Suppressor macrophage treated with lipopolysaccharide for 1 hour (primary cell): Measurements from ENCODE around the gene IL1RAPL1.

Experiments used
- DNase-seq, 3 donors: peaks; one replicate each; pipeline ENCODE4 v3.0.0-alpha.2; 2020 to 2022

IL1RAPL1 gene

DNA sequence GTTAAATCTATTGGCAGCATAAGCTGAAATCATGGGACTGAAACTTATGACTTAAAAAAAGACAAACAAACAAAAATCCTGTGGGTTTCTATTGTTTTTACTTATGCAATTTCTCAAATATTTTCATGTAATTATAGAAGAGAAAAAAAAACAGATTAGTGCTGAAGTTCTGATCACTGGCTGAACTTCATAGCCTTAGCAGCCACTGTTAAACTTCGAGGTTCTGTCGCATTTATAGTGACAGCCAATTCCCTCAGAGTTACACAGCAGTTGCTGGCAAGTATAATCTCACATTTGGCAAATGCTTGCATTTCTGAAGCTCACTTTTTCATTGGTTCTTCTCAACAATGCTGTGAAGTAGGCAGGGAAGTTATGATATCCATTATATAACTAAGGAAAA, 879.2 kb downstream of the IL1RAPL1 start:
- no peak for DNase-seq

DNA sequence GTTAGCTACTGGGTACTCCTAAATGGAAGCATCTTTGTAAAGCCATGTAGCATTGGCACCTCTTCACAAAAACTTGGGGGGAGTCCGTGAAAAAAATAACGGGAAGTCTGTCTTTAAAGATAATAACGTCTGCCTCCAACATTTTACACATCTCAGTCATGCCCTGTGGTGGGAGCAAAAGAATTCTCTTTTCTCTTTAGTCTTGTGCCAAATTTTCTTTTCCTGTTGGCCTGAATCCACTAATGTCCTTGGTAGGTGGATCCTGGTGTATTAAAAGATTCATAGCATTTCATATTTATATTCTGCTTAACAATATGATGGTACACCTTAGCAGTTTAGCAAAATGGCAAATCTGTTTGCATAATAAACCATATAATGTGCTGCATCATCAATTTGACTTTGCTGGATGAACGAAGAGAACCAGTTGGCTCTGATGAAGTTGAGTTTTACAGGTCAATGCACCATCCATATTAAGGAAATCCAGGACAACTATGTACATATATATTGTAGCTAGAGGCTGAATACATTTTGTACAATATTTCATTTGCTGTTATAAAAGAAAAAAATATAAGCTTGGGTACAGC, 881.8 kb downstream of the IL1RAPL1 start:
- DNase-seq = no peak

DNA sequence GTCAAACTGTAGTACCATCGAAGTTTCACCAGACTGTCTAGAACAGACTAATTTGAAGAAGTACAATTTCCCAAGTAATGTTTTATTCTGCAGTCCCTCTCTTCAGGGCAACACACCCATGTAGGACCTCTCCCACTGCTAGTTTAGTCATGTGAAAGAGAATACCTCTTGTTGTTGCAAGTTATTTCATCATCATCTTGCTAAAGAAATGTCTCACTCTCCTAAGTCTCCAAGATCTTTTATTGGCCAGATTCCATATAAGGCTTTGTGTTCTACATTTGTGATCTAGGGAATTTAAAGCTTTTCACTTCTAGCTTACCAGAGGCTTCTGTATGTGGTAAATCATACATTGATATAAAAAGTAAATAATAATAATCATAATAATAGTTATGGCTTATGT, 882.8 kb downstream of the IL1RAPL1 start:
- DNase-seq = no peak

DNA sequence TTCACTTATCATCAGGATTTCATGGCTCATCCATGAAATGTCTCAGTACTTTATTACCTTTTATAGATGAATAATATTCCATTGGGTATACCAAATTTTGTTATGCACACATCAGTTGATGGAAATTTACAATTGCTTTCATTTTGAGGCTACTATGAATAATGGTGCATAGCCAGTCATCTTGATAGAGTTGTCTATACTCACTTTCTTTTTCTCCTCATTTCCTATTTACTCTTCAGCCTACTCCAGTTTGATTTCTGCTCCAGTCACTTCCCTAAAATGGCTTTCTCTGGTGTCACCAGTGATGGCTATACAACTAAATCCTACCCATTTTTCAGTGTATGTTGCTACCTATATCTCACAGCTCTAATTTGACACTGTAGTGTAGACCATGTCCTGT, 884.6 kb downstream of the IL1RAPL1 start:
- DNase-seq = no peak

DNA sequence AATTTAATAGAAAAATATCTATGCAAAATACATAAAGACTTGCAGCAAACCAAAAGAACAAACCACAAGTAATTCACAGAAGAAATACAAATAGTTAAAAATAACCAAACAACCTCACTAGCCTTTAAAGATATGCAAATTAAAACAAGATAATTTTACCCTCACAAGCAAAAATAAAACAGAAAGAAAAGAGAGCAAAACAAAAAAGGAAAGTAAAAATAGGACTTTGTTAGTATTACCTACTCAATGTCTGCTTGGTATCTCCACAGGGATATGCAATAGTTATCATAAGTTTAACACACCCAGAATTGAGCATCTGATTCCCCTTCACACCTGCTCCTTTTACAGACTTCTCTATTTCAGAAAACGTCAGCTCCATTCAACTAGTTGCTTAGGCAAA, 890.6 kb downstream of the IL1RAPL1 start:
- no peak for DNase-seq

- DNase-seq = peak; percentile 27 to 49 (median 47)
Measured at GRCh38 chrX:29478336-29479069, 891.3 kb downstream of the IL1RAPL1 start.

- no peak for DNase-seq
Measured at GRCh38 chrX:29487214-29487613, 900.0 kb downstream of the IL1RAPL1 start.

GRCh38 chrX:29487714-29488113, 900.5 kb downstream of the IL1RAPL1 start:
- DNase-seq = peak in 2 of 3 donors; percentile 20 to 29

GRCh38 chrX:29488919-29489318, 901.7 kb downstream of the IL1RAPL1 start:
- DNase-seq = peak; percentile 27 to 42 (median 42)

GRCh38 chrX:29490606-29491005, 903.4 kb downstream of the IL1RAPL1 start:
- DNase-seq = no peak

DNA sequence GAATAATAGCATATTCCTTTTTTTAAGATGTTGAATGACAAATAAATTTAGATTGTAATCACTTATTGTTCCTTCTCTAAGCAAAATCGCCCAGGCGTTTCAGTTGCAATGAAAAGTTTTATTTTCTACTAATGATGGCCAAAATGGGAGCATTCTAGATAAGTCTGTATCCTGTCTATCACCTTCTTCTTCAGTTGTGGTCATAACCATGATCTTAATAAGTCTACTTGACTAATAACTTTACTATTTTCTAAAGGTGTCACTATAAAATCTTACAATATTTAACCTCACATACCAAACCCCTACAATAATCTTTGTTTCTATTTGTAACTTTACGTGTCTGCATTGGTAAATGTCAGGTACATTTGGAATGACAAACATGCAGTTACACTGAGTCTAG, 904.4 kb downstream of the IL1RAPL1 start:
- DNase-seq = no peak

- no peak for DNase-seq
Measured at GRCh38 chrX:29496636-29497180, 909.5 kb downstream of the IL1RAPL1 start.

DNA sequence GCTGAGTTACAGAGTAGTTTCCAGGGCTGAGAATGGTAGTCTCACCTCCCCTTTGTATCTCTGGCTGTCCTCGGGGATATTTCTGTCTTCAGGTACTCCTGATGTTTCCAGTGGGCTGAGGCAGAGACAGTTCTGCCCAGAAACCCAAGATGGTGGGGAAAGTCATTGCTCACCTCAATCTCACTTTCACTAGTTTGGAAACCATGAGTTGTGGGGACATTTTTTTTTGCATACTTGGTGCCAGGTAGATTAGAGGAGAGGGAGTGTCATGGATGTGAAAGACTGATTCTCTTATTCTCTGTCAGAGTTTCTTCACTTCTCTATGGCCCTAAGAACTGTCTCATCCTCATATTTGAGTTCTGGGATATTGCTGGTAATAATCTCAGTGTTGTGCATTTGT, 919.5 kb downstream of the IL1RAPL1 start:
- DNase-seq = no peak

GRCh38 chrX:29518100-29518499, 930.9 kb downstream of the IL1RAPL1 start:
- no peak for DNase-seq

- no peak for DNase-seq
Measured at GRCh38 chrX:29528281-29528680, 941.0 kb downstream of the IL1RAPL1 start.

- DNase-seq = no peak
Measured at GRCh38 chrX:29530501-29530900, 943.3 kb downstream of the IL1RAPL1 start.

DNA sequence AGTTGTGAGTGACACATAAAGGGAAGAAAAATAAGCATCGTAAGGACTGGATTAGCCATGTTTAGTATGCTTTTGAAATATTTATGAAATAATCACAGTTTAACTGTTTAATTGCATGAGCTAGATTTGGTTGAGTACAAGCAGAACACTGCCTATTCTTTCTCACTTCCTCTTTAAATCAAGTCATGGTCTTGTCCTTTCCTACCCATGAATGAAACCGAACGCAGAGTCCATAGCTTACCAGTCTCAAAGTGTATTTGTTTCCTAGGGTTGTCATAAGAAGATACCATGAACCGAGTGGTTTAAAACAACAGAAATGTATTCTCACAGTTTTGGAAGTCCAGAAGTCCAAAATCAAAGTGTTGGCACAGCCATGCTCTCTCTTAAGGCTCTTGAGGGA, 944.1 kb downstream of the IL1RAPL1 start:
- no peak for DNase-seq

GRCh38 chrX:29535212-29536162, 948.2 kb downstream of the IL1RAPL1 start:
- no peak for DNase-seq

- DNase-seq = no peak
Measured at GRCh38 chrX:29541038-29541437, 953.8 kb downstream of the IL1RAPL1 start.

GRCh38 chrX:29542152-29542551, 954.9 kb downstream of the IL1RAPL1 start:
- no peak for DNase-seq

- DNase-seq = no peak
Measured at GRCh38 chrX:29545878-29546277, 958.6 kb downstream of the IL1RAPL1 start.

- DNase-seq = no peak
Measured at GRCh38 chrX:29547877-29548276, 960.6 kb downstream of the IL1RAPL1 start.

DNA sequence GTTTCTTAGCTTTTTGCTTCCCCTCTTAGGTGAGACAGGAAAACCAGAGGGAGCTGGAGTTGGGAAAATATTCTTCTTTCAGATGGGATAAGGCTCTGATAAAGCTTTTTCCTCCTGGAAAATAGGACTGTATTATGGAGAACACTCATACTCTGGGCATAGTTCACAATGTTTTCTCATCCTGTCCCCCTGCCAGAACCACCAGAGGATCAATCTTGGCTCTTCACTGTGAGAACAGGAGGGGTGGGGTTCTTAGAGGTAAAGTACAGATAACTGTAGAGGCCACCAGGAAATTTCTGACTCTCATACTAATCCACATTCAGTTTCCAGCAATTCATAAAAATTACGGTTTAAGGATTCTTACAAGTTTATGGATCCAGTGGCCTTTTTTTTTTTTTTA, 966.3 kb downstream of the IL1RAPL1 start:
- no peak for DNase-seq
